CD14-positive monocyte (primary cell): ENCODE results near the gene JAKMIP2. TPM values are rescaled to one million over a fixed set of nuclear protein-coding genes. Genes with fewer than 3 reads are reported as not detected.
A peak's percentile ranks its signal among the peaks of the same experiment; 100 is the strongest.

ENCODE experiments used
- DNase-seq, 3 donors: peaks; one replicate each; pipeline ENCODE4 v3.0.0-alpha.2; 2011 to 2022
- H2AFZ ChIP-seq: 2 replicates; pipeline ENCODE4 v1.6.0; 2012; ENCODE audit warnings: mild to moderate bottlenecking, low read depth, low read length, inconsistent platforms; ENCODE audit not compliant: insufficient read depth, poor library complexity, severe bottlenecking
- H3K27ac ChIP-seq, 2 donors: 1 replicate in 1 of 2; 2 replicates in 1 of 2; pipeline ENCODE4 v1.5.1; 2012 to 2013; ENCODE audit warnings: low read length in 2 of 2, control low read depth in 1 of 2, inconsistent platforms in 1 of 2, low read depth in 1 of 2, mild to moderate bottlenecking in 1 of 2
- H3K27me3 ChIP-seq, 2 donors: one replicate each; pipeline versions ENCODE4 v1.6.0 to v1.6.1; 2011 to 2013; ENCODE audit warnings: low read length in 2 of 2; ENCODE audit not compliant: control insufficient read depth in 2 of 2, insufficient read depth in 2 of 2
- H3K36me3 ChIP-seq, 2 donors: replicated peaks in 1 of 2; 1 replicate in 1 of 2; 2 replicates in 1 of 2; pipeline versions ENCODE4 v1.5.1 to v1.6.1; 2012 to 2013; ENCODE audit warnings: low read length in 2 of 2, control low read depth in 1 of 2, inconsistent platforms in 1 of 2, mild to moderate bottlenecking in 1 of 2; ENCODE audit not compliant: insufficient read depth in 2 of 2, control insufficient read depth in 1 of 2
- H3K4me1 ChIP-seq, 2 donors: 1 replicate in 1 of 2; 2 replicates in 1 of 2; pipeline versions ENCODE4 v1.5.1 to v1.6.1; 2012 to 2013; ENCODE audit warnings: low read length in 2 of 2, control low read depth in 1 of 2, inconsistent platforms in 1 of 2, mild to moderate bottlenecking in 1 of 2, moderate library complexity in 1 of 2; ENCODE audit not compliant: insufficient read depth in 2 of 2, control insufficient read depth in 1 of 2
- H3K4me2 ChIP-seq: replicated peaks from 2 replicates; pipeline ENCODE3; 2012; ENCODE audit warnings: low read length, moderate library complexity, mild to moderate bottlenecking; ENCODE audit not compliant: poor library complexity, severe bottlenecking; ENCODE audit errors: extremely low read depth
- H3K4me3 ChIP-seq, 3 experiments: fragments of 200-600 bp in 1 of 3; sonication (generic) in 1 of 3; replicated peaks in 1 of 3; 1 replicate in 2 of 3; 2 replicates in 1 of 3; pipeline ENCODE4 v1.5.1; 2011 to 2013; ENCODE audit warnings: low read length in 3 of 3, mild to moderate bottlenecking in 3 of 3, control low read depth in 2 of 3, low read depth in 2 of 3, inconsistent platforms in 1 of 3, moderate library complexity in 1 of 3
- H3K79me2 ChIP-seq: 2 replicates; pipeline ENCODE4 v1.6.0; 2012; ENCODE audit warnings: mild to moderate bottlenecking, control low read depth, inconsistent platforms, low read length, moderate library complexity; ENCODE audit not compliant: insufficient read depth
- H3K9ac ChIP-seq: 2 replicates; pipeline ENCODE4 v1.6.0; 2017; ENCODE audit warnings: low read length, mild to moderate bottlenecking; ENCODE audit not compliant: insufficient read depth, poor library complexity, severe bottlenecking
- H3K9me3 ChIP-seq, 2 donors: replicated peaks in 1 of 2; 1 replicate in 1 of 2; 2 replicates in 1 of 2; pipeline versions ENCODE4 v1.5.1 to v1.6.1; 2012 to 2013; ENCODE audit warnings: low read length in 2 of 2, control low read depth in 1 of 2; ENCODE audit not compliant: control insufficient read depth in 1 of 2, insufficient read depth in 1 of 2
- H4K20me1 ChIP-seq: 2 replicates; pipeline ENCODE4 v1.6.0; 2012; ENCODE audit warnings: mild to moderate bottlenecking, low read length, control low read depth, moderate library complexity; ENCODE audit not compliant: insufficient read depth
- H3K27ac Mint-ChIP-seq, 7 donors: one replicate each; pipeline ENCODE4 v1.8.0; 2020; ENCODE audit warnings: mild to moderate bottlenecking in 7 of 7, mixed read lengths in 7 of 7, moderate library complexity in 6 of 7, inconsistent platforms in 2 of 7
- H3K27me3 Mint-ChIP-seq, 3 donors: one replicate each; pipeline ENCODE4 v1.8.0; 2021 to 2022; ENCODE audit warnings: low read depth in 3 of 3, mild to moderate bottlenecking in 3 of 3, mixed read lengths in 3 of 3, moderate library complexity in 3 of 3, inconsistent platforms in 1 of 3
- H3K36me3 Mint-ChIP-seq, 2 donors: one replicate each; pipeline ENCODE4 v1.8.0; 2020; ENCODE audit warnings: mixed read lengths in 2 of 2, inconsistent platforms in 1 of 2, mild to moderate bottlenecking in 1 of 2
- H3K4me1 Mint-ChIP-seq: one replicate; pipeline ENCODE4 v1.8.0; 2020; ENCODE audit warnings: mild to moderate bottlenecking, mixed read lengths
- H3K4me3 Mint-ChIP-seq, 2 donors: one replicate each; pipeline ENCODE4 v1.8.0; 2020; ENCODE audit warnings: mild to moderate bottlenecking in 2 of 2, mixed read lengths in 2 of 2, moderate library complexity in 1 of 2
- H3K9me3 Mint-ChIP-seq, 7 donors: one replicate each; pipeline ENCODE4 v1.8.0; 2020 to 2022; ENCODE audit warnings: mixed read lengths in 7 of 7, mild to moderate bottlenecking in 6 of 7, moderate library complexity in 6 of 7, inconsistent platforms in 2 of 7
- WGBS: methylation state at CpG from one replicate; pipeline ENCODE4 v1.1.5; 2013; ENCODE audit warnings: missing lambda C conversion rate; ENCODE audit not compliant: insufficient coverage; 5-methylcytosine and 5-hydroxymethylcytosine counted together
- intact Hi-C, 2 donors: fragments of 100-400 bp; cut with micrococcal nuclease; formaldehyde crosslinking; loops; one replicate each; pipeline versions ENCODE4 v1.15.0 to v1.15.1; 2023
- polyA plus RNA-seq, 3 donors: library from polyadenylated mRNA; depleted of rRNA in 1 of 3; unstranded in 2 of 3; stranded (reverse) in 1 of 3; fragments of 300-500 nt in 2 of 3; fragments of >200 nt in 1 of 3; fragmentation: Illumina TruSeq in 2 of 3; gene quantifications; 1 replicate in 2 of 3; 2 replicates in 1 of 3; pipeline ENCODE4 v1.2.3, GENCODE V29; 2012 to 2021
- TF ChIP-seq, protein P1 (sequence below): fragments of 200-600 bp; IDR thresholded peaks from one replicate; pipeline ENCODE4 v1.8.0; 2022; ENCODE audit warnings: antibody characterized with exemption, mild to moderate bottlenecking

Gene JAKMIP2
- polyA plus RNA-seq, 3 donors = 0.02 TPM; not detected in 2

DNA sequence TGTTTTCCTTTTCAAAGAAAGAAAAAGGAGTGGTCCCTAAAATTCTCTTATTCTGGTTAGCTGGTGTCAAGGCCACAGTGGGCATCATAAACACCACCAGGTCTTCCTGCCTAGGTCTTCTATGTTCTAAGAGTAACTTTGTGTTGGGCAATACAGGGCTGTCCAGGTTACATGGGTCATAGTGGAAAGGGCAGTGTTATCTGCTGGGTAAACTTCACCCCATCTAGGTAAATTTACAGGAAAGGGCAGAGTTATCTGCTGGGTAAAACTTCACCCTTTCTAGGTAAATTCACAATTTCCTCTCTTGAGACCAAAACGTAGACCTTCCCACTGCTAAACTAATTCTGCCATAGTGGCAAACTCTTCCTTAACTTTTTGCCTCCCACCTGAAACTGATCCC, 18.9 kb upstream of the JAKMIP2 start:
- Histone ChIP-seq H3K27ac (no peak overlapping the region), H3K4me2 (no peak overlapping the region), H3K79me2 (no peaks in the 10 kb centered on the region), H3K9ac (no peak overlapping the region), H2AFZ (no peak overlapping the region), H3K4me3 (no peak overlapping the region), H4K20me1 (no peaks in the 10 kb centered on the region), H3K36me3 (no peaks in the 10 kb centered on the region), H3K27me3 (peaks cover 0 to 2% of the 10 kb centered on the region in 2 donors), H3K4me1 (peaks cover 27 to 31% of the 10 kb centered on the region in 2 donors), H3K9me3 (no peaks in the 10 kb centered on the region)
- Mint-ChIP-seq H3K27me3 (peaks cover 0 to 2% (median 0%) of the 10 kb centered on the region in 3 donors), H3K4me1 (peaks cover 32% of the 10 kb centered on the region), H3K4me3 (no peak overlapping the region), H3K9me3 (peaks cover 0 to 7% (median 3%) of the 10 kb centered on the region in 7 donors), H3K36me3 (peaks cover 3 to 4% of the 10 kb centered on the region in 2 donors), H3K27ac (peak overlapping the region in 1 of 7 donors; percentile 44)
- TF ChIP-seq, protein P1, sequence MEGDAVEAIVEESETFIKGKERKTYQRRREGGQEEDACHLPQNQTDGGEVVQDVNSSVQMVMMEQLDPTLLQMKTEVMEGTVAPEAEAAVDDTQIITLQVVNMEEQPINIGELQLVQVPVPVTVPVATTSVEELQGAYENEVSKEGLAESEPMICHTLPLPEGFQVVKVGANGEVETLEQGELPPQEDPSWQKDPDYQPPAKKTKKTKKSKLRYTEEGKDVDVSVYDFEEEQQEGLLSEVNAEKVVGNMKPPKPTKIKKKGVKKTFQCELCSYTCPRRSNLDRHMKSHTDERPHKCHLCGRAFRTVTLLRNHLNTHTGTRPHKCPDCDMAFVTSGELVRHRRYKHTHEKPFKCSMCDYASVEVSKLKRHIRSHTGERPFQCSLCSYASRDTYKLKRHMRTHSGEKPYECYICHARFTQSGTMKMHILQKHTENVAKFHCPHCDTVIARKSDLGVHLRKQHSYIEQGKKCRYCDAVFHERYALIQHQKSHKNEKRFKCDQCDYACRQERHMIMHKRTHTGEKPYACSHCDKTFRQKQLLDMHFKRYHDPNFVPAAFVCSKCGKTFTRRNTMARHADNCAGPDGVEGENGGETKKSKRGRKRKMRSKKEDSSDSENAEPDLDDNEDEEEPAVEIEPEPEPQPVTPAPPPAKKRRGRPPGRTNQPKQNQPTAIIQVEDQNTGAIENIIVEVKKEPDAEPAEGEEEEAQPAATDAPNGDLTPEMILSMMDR = no peak
- WGBS = no CpG with 5 or more reads among the region's 1 CpG
- DNase-seq = no peak
- intact Hi-C loops = loop anchor here in 1 of 2 donors (5.0 kb wide), 1 partner anchor 1246 kb away; no protein-coding TSS in a partner anchor

DNA sequence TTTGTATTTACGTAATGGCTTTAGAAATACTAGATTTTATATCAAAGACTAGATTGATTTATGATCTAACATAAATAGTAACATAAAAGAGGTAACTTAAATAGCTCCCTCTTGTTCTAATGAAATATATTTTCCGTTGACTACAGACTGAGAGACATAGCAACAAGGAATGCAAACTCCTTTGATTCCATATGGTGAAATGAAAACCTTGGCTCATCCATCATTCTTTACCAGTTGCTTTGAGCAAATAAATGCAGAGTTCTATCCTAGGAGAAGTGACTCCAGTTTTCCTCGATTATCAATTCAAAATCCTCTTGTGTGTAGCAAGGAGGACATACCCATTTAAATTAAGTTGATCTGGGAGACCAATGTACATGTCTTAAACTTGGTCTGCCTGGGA, 18.0 kb upstream of the JAKMIP2 start:
- DNase-seq = no peak
- H3K36me3 Mint-ChIP-seq = peaks cover 3 to 4% of the 10 kb centered on the region in 2 donors
- peaks cover 0 to 2% (median 1%) of the 10 kb centered on the region in 3 donors for H3K27me3 Mint-ChIP-seq
- Histone ChIP-seq H3K27me3 (peaks cover 0 to 2% of the 10 kb centered on the region in 2 donors), H3K4me1 (peaks cover 20 to 25% of the 10 kb centered on the region in 2 donors), H3K9me3 (no peaks in the 10 kb centered on the region), H3K36me3 (no peaks in the 10 kb centered on the region), H3K4me3 (no peak overlapping the region), H3K27ac (no peak overlapping the region), H2AFZ (no peak overlapping the region), H3K9ac (no peak overlapping the region), H3K4me2 (no peak overlapping the region), H4K20me1 (no peaks in the 10 kb centered on the region), H3K79me2 (no peaks in the 10 kb centered on the region)
- no CpG with 5 or more reads among the region's 3 CpGs for WGBS
- no peak overlapping the region for H3K4me3 Mint-ChIP-seq
- intact Hi-C loops = loop anchor here in 1 of 2 donors (5.0 kb wide), 1 partner anchor 1247 kb away; no protein-coding TSS in a partner anchor
- no peak overlapping the region for H3K27ac Mint-ChIP-seq
- peaks cover 27% of the 10 kb centered on the region for H3K4me1 Mint-ChIP-seq
- TF ChIP-seq, protein P1 = no peak
- peaks cover 0 to 7% (median 3%) of the 10 kb centered on the region in 7 donors for H3K9me3 Mint-ChIP-seq
